A549 (cell line): ENCODE results near the gene CHI3L1. TPM values are rescaled to one million over a fixed set of nuclear protein-coding genes. Genes with fewer than 3 reads are reported as not detected.

Source experiments
- ATAC-seq, 2 experiments: fragments of 200-7000 bp in 1 of 2; fragments of >200 bp in 1 of 2; cut with Nextera tagmentation in 1 of 2; cut with Tn5 transposase in 1 of 2; 3 replicates each; pipeline versions ENCODE4 v1.8.0 to v1.9.1; 2018 to 2020; ENCODE audit warnings: mild to moderate bottlenecking in 1 of 2, moderate library complexity in 1 of 2
- CTCF ChIA-PET: fragments of 300-600 bp; sonication (Branson Sonifier 250); formaldehyde crosslinking; extraction: SDS; loops from one replicate; lab custom pipeline; 2021; ENCODE audit warnings: antibody characterized with exemption, inconsistent platforms; lab: Yijun Ruan, JAX
- POLR2A ChIA-PET: fragments of 350-600 bp; formaldehyde crosslinking; extraction: SDS; loops from one replicate; lab custom pipeline; 2021; ENCODE audit warnings: antibody characterized with exemption, inconsistent platforms; lab: Yijun Ruan, JAX
- DNase-seq, 2 experiments: peaks; one replicate each; pipeline versions ENCODE4 v3.0.0 to v3.0.0-alpha.2; 2011 to 2016; ENCODE audit warnings: low read depth in 1 of 2, low spot score in 1 of 2
- FAIRE-seq: peaks from 2 replicates; lab custom pipeline; 2011; peaks lifted over from hg19 to GRCh38; lab: Jason Lieb, UNC
- H3K27ac ChIP-seq, 2 experiments: fragments of >200 bp; sonication (Bioruptor Twin); formaldehyde crosslinking; 3 replicates each; pipeline ENCODE4 v1.5.1; 2016 to 2017
- H3K4me1 ChIP-seq: fragments of >200 bp; sonication (Bioruptor Twin); formaldehyde crosslinking; 3 replicates; pipeline ENCODE4 v1.6.1; 2016
- H3K4me2 ChIP-seq: fragments of >200 bp; sonication (Bioruptor Twin); formaldehyde crosslinking; 3 replicates; pipeline ENCODE4 v1.6.1; 2016
- H3K4me3 ChIP-seq: fragments of >200 bp; sonication (Bioruptor Twin); formaldehyde crosslinking; 3 replicates; pipeline ENCODE4 v1.5.1; 2016
- H3K9me3 ChIP-seq: fragments of >200 bp; sonication (Bioruptor Twin); formaldehyde crosslinking; 3 replicates; pipeline ENCODE4 v1.6.1; 2016
- BHLHE40 ChIP-seq: IDR thresholded peaks from 2 replicates; pipeline ENCODE4 v1.6.1; 2012; ENCODE audit warnings: low read depth, low read length, inconsistent platforms
- CEBPB ChIP-seq, 2 experiments: fragments of >200 bp in 1 of 2; sonication (Bioruptor Twin) in 1 of 2; formaldehyde crosslinking in 1 of 2; IDR thresholded peaks; 2 replicates each; pipeline ENCODE4 v1.6.1; 2012 to 2016
- CHD4 ChIP-seq: fragments of 200-600 bp; sonication (generic); IDR thresholded peaks from 2 replicates; pipeline ENCODE4 v1.6.1; 2016; ENCODE audit warnings: antibody characterized with exemption, mild to moderate bottlenecking, borderline replicate concordance
- EHMT2 ChIP-seq: fragments of 200-600 bp; sonication (generic); IDR thresholded peaks from 2 replicates; pipeline ENCODE4 v1.6.1; 2016; ENCODE audit warnings: antibody characterized with exemption, low read depth, mild to moderate bottlenecking, moderate library complexity
- HDAC2 ChIP-seq: fragments of 200-600 bp; sonication (generic); IDR thresholded peaks from 2 replicates; pipeline ENCODE4 v1.6.1; 2016
- HEYL ChIP-seq: fragments of 250-450 bp; sonication (Bioruptor Pico); IDR thresholded peaks from 2 replicates; pipeline ENCODE4 v1.8.0; 2021; ENCODE audit warnings: mild to moderate bottlenecking, moderate library complexity
- JUN ChIP-seq, 2 experiments: fragments of >200 bp; sonication (Bioruptor Twin); formaldehyde crosslinking; IDR thresholded peaks; 2 replicates in 1 of 2; 3 replicates in 1 of 2; pipeline ENCODE4 v1.6.1; 2016 to 2017
- JUNB ChIP-seq: fragments of >200 bp; sonication (Bioruptor Twin); formaldehyde crosslinking; IDR thresholded peaks from 2 replicates; pipeline ENCODE4 v1.6.1; 2016
- MYC ChIP-seq: IDR thresholded peaks from 2 replicates; pipeline ENCODE4 v1.6.1; 2012; ENCODE audit warnings: mild to moderate bottlenecking, inconsistent platforms, low read length, improper control_type of control experiment, borderline replicate concordance
- NPAS2 ChIP-seq: fragments of 250-450 bp; sonication (Bioruptor Pico); IDR thresholded peaks from 2 replicates; pipeline ENCODE4 v1.8.0; 2022; ENCODE audit warnings: mild to moderate bottlenecking, moderate library complexity, borderline replicate concordance
- POLR2A ChIP-seq: IDR thresholded peaks from 2 replicates; pipeline ENCODE4 v1.6.1; 2012; ENCODE audit warnings: mild to moderate bottlenecking, low read length
- RNF2 ChIP-seq: fragments of 200-600 bp; sonication (generic); IDR thresholded peaks from 2 replicates; pipeline ENCODE4 v1.6.1; 2016; ENCODE audit warnings: low read depth, mild to moderate bottlenecking, antibody characterized with exemption, moderate library complexity, borderline replicate concordance
- SMC3 ChIP-seq: fragments of >200 bp; sonication (Bioruptor Twin); formaldehyde crosslinking; IDR thresholded peaks from 3 replicates; pipeline ENCODE4 v1.6.1; 2018; ENCODE audit warnings: inconsistent platforms
- TFCP2L1 ChIP-seq: fragments of 250-450 bp; sonication (Bioruptor Pico); IDR thresholded peaks from 2 replicates; pipeline ENCODE4 v1.5.0; 2021; ENCODE audit warnings: mild to moderate bottlenecking
- ZFP36 ChIP-seq: fragments of 450-650 bp; IDR thresholded peaks from 2 replicates; pipeline ENCODE4 v1.6.1; 2014; ENCODE audit warnings: borderline replicate concordance; ENCODE audit not compliant: partially characterized antibody
- WGBS: methylation state at CpG from one replicate; pipeline ENCODE4 v1.1.6; 2017; ENCODE audit errors: missing lambda C conversion rate; 5-methylcytosine and 5-hydroxymethylcytosine counted together
- polyA plus RNA-seq, 4 experiments: library from polyadenylated mRNA; depleted of rRNA in 3 of 4; stranded (reverse); fragments of >200 nt; fragmentation: RNase III in 1 of 4; extraction: RNeasy Plus Mini Kit Qiagen cat#74134 plus additional on column Dnase treatment in 1 of 4; gene quantifications; 2 replicates in 3 of 4; 3 replicates in 1 of 4; pipeline ENCODE4 v1.2.3, GENCODE V29; 2011 to 2017
- TF ChIP-seq, protein P1 (sequence below): fragments of 250-450 bp; sonication (Bioruptor Pico); IDR thresholded peaks from 2 replicates; pipeline ENCODE4 v1.5.0; 2021; ENCODE audit warnings: mild to moderate bottlenecking, moderate library complexity, borderline replicate concordance
- TF ChIP-seq, protein P2 (sequence below): fragments of 250-450 bp; sonication (Bioruptor Pico); IDR thresholded peaks from 2 replicates; pipeline ENCODE4 v1.5.0; 2020; ENCODE audit warnings: low read depth, mild to moderate bottlenecking, moderate library complexity
- TF ChIP-seq, protein P3 (sequence below): fragments of >200 bp; sonication (Bioruptor Twin); formaldehyde crosslinking; IDR thresholded peaks from 3 replicates; pipeline ENCODE4 v1.6.1; 2016

Gene CHI3L1
- polyA plus RNA-seq, 2 of the 4 experiments (the other 2 are of a cell fraction), result 0.04 TPM; not detected in 1

DNA sequence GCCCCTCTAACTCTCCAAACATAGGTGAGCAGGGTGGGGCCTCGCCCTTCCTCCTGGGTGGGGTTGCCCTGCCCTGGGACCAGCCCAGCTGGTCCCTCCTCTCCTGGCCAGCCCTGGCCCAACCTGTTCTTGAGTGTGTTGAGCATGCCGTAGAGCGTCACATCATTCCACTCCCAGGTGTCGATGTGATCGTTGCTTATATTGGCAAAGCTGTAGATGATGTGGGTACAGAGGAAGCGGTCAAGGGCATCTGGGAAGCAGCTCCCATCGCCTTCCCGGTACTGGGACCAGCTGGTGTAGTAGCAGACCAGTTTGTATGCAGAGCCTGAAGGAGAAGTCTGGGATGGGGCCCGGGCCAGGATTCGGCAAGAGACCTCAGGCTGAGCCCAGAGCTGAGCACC lies 1.4 kb downstream of the CHI3L1 start:
- H3K4me3 ChIP-seq, result no peak overlapping the region
- no peak overlapping the region for H3K4me2 ChIP-seq
- no peak overlapping the region for H3K27ac ChIP-seq
- ATAC-seq (no peak), FAIRE-seq (no peak), DNase-seq (no peak)
- ChIA-PET CTCF (interaction anchor here (1.3 to 3.6 kb wide), 5 partner anchors 13 to 145 kb away, joined by 3 to 15 read pairs (median 8); no protein-coding TSS in a partner anchor), POLR2A (no interaction called here)
- no peaks in the 10 kb centered on the region for H3K9me3 ChIP-seq
- TF ChIP-seq SMC3 (no peak), TFCP2L1 (CRISPR knock-in tag) (no peak), ZFP36 (no peak), HEYL (no peak), RNF2 (no peak)
- TF ChIP-seq, protein P1, sequence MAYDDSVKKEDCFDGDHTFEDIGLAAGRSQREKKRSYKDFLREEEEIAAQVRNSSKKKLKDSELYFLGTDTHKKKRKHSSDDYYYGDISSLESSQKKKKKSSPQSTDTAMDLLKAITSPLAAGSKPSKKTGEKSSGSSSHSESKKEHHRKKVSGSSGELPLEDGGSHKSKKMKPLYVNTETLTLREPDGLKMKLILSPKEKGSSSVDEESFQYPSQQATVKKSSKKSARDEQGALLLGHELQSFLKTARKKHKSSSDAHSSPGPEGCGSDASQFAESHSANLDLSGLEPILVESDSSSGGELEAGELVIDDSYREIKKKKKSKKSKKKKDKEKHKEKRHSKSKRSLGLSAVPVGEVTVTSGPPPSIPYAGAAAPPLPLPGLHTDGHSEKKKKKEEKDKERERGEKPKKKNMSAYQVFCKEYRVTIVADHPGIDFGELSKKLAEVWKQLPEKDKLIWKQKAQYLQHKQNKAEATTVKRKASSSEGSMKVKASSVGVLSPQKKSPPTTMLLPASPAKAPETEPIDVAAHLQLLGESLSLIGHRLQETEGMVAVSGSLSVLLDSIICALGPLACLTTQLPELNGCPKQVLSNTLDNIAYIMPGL, result no peak
- no peaks in the 10 kb centered on the region for H3K4me1 ChIP-seq
- 86% methylated on average over 10 of the region's 10 CpGs for WGBS

DNA sequence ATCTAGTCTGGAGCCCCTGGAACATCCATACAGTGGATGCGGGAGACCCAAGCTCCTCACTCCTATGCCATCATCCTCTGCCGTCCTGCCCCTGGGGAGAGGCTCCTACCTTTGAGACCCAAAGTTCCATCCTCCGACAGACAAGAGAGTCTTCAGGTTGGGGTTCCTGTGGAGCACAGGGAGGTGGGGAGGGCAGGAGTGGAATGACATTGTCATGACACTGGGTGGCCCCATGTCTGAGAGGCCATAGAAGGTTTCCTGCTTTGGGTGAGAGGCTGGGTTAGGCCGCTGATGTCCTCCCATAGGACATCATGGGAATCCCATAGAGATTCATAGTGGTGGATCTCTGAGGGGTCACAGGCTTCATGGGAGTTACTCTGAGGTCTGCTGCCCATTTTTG lies 2.0 kb downstream of the CHI3L1 start:
- WGBS, result 81% methylated on average over 3 of the region's 4 CpGs
- TF ChIP-seq, protein P2, sequence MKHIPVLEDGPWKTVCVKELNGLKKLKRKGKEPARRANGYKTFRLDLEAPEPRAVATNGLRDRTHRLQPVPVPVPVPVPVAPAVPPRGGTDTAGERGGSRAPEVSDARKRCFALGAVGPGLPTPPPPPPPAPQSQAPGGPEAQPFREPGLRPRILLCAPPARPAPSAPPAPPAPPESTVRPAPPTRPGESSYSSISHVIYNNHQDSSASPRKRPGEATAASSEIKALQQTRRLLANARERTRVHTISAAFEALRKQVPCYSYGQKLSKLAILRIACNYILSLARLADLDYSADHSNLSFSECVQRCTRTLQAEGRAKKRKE (CRISPR knock-in tag), result no peak
- TF ChIP-seq NPAS2 (CRISPR knock-in tag) (no peak), JUNB (no peak), CHD4 (no peak), MYC (no peak), BHLHE40 (no peak), JUN (IDR thresholded peaks at IDR 0.05) (no peak), ZFP36 (no peak)
- TF ChIP-seq, protein P3, sequence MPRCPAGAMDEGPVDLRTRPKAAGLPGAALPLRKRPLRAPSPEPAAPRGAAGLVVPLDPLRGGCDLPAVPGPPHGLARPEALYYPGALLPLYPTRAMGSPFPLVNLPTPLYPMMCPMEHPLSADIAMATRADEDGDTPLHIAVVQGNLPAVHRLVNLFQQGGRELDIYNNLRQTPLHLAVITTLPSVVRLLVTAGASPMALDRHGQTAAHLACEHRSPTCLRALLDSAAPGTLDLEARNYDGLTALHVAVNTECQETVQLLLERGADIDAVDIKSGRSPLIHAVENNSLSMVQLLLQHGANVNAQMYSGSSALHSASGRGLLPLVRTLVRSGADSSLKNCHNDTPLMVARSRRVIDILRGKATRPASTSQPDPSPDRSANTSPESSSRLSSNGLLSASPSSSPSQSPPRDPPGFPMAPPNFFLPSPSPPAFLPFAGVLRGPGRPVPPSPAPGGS, result no peak
- TF ChIP-seq, all 56 proteins: peak for 0
- POLR2A ChIA-PET, result no interaction called here

DNA sequence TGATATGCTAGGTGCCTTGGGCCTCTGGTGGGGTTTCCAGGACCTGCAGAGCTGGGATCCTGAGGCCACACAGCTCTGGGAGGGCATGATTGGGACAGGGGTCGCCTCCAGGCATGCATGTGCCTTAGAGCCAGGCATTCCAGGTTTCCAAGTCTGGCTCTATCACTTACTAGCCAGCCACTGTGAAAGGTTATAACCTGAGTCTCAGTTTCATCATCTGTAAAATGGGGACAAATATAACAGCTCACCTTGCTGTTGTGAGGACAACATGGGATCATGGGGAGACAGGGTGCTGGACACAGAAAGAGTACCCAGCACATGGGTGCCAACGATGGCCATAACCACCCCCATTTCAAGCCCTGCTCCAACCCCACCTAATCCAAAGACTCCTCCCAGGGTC lies 2.7 kb downstream of the CHI3L1 start:
- H3K4me2 ChIP-seq, result no peak overlapping the region
- no peak for TF ChIP-seq RNF2
- no peak for TF ChIP-seq EHMT2
- TF ChIP-seq HDAC2, result no peak
- TF ChIP-seq CEBPB (IDR thresholded peaks at IDR 0.05), result no peak
- no peak for TF ChIP-seq BHLHE40
- no peak for TF ChIP-seq POLR2A
- FAIRE-seq, result no peak
- H3K9me3 ChIP-seq, result no peaks in the 10 kb centered on the region
- ChIA-PET POLR2A (interaction anchor here (0.6 kb wide), 1 partner anchor 63 kb away, joined by 4 read pairs; no protein-coding TSS in a partner anchor), CTCF (interaction anchor here (1.1 to 3.6 kb wide), 4 partner anchors 8 to 144 kb away, joined by 3 to 15 read pairs (median 4); partner anchors contain the start of gene MYBPH)
- H3K4me1 ChIP-seq, result peaks cover 2% of the 10 kb centered on the region; the same call in 2 of the 3 replicates
- H3K4me3 ChIP-seq, result no peak overlapping the region
- no peak for DNase-seq
- H3K27ac ChIP-seq, result no peak overlapping the region
- no peak for ATAC-seq
- 36% methylated on average over 2 of the region's 2 CpGs for WGBS

More for the DNA sequence above, 2.0 kb downstream of the CHI3L1 start:
- Histone ChIP-seq H3K9me3 (no peaks in the 10 kb centered on the region), H3K4me1 (no peaks in the 10 kb centered on the region), H3K4me3 (no peak overlapping the region), H3K4me2 (no peak overlapping the region), H3K27ac (no peak overlapping the region)
- CTCF ChIA-PET, result interaction anchor here (1.1 to 3.6 kb wide), 6 partner anchors 9 to 145 kb away, joined by 3 to 15 read pairs (median 4); partner anchors contain the start of gene MYBPH
- FAIRE-seq, result no peak
- DNase-seq, result no peak
- ATAC-seq, result no peak
